Glomerular visceral epithelial cell (primary cell): ENCODE measurements around the gene KCNF1.
"Not testable (repeated sequence)": the region's sequence is repeated elsewhere in the genome, so short reads cannot be mapped to it uniquely, and the experiment has no call there.

Source experiments
- DNase-seq: peaks from one replicate; pipeline ENCODE4 v3.0.0-alpha.2; 2016; ENCODE audit errors: extremely low spot score

Gene KCNF1

DNA sequence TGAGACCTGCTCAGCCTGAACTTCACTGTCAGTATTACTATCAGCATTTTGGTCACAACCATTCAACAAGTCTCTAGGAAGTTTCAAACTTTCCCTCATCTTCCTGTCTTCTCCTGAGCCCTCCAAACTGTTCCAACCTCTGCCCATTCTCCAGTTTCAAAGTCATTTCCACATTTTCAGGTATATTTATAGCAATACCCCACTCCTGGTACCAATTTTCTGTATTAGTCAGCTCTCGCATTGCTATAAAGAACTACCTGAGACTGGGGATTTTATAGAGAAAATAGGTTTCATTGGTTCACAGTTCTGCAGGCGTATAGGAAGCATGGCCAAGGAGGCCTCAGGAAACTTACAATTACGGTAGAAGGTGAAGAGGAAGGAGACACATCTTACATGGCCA lies 27.3 kb downstream of the KCNF1 start:
- no peak for DNase-seq

GRCh38 chr2:10940596-10940995 lies 28.9 kb downstream of the KCNF1 start:
- no peak for DNase-seq

GRCh38 chr2:10941383-10941782 lies 29.6 kb downstream of the KCNF1 start:
- DNase-seq: no peak

DNA sequence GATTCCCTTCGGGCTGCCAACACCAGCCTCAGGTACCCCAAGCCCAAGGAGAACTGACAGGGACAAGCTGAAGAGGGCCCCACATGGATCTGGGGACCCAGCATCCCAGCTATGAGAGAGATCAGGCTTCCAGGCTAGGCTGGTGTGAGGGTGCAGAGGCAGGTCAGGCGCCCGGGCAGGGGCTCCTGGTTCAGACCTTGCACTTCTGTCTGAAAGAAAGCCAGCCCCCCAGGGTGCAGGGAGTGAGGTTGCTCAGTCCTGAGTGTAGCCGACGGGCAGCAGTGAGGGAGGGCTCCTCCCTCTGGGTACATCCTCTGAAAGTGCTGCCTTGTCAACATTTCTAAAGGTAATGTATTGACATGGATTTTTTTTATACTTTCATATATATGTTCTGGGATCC lies 33.1 kb downstream of the KCNF1 start:
- DNase-seq: no peak

DNA sequence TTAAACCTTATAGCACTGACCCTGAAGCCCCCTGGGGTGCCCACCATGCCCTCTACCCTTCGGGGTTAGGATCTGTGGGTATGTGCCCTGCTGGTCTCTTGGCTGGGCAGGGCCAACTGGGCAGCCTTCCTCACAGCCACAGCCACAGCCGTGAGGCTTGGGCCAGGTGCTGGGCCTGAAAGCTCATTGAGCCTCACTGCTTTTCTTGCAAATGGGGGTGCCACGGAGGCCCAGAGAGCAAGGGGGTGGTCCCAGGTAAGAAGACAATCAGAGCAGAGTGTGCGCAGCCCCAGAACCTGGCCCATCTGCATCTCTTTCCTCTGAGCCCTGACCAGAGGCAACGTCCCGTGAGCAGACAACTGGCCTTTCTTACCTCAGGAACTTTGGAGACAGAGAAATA lies 34.7 kb downstream of the KCNF1 start:
- no peak for DNase-seq

GRCh38 chr2:10947005-10947440 lies 35.3 kb downstream of the KCNF1 start:
- DNase-seq: no peak

GRCh38 chr2:10947446-10948187 lies 35.9 kb downstream of the KCNF1 start:
- DNase-seq: no peak

DNA sequence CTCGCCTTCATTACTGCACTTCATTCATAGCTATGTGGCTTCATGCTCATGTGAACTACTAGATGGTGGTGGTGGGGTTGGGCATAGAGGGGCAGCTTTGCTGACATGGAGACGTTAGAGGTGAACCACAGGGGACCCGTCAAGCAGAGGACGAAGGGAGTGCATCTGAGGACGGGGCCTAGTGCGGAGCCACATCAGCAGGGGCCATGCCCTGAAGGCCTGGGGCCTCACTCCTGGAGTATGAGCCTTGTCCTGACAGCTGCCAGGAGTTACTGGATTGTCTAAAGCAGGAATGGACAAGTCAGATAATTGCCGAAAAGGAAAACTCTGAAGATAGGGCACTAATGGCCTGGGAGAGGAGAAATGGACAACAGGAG lies 36.4 kb downstream of the KCNF1 start:
- no peak for DNase-seq

- no peak for DNase-seq
Measured at GRCh38 chr2:10948606-10949230, 37.0 kb downstream of the KCNF1 start.

- no peak for DNase-seq
Measured at GRCh38 chr2:10949835-10950234, 38.1 kb downstream of the KCNF1 start.

DNA sequence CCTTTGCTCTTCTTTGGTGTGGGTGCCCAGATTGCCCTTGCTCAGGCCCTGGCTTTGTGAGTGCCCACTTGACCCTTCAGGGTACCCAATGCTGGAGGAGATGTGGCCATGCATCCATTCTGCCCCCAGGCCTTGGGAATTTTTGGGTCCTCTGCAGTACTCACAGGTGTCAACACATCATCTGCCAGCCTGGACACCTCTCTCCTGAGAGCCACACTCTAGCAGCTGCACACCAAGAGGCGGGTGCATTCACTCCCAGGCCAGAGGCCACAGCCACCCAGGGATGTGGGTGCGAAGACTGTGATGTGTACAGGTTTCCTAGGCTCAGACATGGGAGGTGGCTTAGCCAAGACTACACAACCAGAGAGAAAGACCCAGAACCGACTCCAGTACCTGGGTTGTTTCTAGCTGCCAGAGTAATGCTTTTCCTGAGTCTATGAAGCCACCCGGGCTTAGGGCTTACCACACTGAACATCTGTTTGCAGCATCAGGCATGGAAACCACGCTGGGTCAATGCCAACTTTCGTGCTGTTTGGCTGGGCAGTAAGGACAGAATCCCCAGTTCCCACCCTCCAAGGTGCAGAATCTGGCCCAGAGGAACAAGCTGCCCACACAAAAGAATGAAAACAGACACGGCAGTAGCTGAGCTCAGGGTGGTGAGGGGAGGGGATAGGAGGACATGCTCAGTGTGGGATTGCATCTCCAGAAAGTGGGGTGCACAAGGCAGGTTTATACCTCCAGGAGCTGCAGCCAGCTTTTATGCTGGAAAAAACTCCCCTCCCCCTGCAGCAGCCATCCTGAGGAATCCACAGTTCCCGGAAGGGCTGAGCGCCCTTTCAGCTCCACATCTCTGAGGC lies 40.1 kb downstream of the KCNF1 start:
- no peak for DNase-seq

GRCh38 chr2:10954416-10954815 lies 42.7 kb downstream of the KCNF1 start:
- no peak for DNase-seq

DNA sequence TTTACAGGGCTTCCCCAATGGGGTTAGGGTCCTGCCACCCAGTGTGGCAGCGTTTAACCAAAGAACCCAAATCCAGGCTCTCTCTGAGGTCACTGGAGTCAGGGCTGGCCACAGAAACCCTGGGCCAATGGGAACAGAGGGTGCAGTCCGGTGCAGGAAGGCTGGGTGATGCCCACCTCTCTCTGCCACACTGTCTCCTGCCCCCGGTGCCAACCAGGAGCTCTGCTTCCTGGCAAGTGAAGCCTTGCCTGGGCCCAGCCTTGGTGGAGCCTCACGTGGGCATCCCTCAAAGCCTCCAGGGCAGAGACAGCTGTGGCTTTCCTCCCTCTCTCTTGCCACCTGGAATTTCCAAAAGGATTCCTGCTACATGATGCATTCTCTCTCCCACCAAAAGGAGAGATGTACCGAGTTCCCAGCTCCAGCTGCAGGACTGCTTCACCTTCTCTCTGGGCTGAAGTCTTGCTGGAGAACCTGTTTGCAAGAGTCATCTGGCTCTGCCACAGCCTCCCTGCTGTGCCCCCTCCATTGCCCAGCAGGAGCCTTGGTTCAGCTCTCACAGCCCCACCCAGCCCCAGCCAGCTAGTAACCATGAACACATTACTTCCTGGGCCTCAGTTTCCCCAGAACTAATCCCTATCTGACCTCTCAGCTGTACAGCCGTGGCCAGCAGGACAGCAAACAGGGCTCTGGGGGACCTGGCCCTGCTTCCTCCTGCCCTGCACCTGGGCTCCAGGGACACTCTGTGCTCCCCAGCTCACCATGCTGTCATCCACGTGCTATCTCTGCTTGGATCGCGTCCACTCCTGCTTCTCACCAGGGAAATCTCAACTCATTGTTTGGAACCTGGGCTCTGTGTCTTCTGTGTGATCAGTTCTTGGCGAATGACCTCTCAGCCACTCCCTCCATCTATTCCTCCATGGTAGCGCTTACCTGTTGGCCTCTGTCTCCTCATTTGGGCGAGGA lies 43.4 kb downstream of the KCNF1 start:
- no peak for DNase-seq

GRCh38 chr2:10956006-10956790 lies 44.5 kb downstream of the KCNF1 start:
- DNase-seq: no peak

DNA sequence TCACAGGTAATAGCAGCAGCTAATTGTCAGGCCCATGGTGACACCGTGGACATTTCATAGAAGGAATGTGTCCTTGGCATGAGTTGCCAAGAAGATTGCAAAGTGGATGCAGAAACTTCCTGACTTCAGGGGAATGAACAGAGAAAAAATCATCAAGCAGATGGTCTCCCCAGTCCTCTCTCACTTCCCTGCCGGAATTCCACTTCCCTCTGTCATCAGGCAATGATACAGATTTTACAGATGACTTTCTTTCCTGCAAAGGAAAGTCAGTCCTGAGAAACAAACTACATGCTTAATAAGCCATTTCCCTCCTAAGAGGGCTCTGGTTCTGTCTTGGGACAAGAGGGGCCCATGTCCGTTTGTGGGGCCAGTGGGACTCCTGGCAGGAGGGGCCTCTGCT lies 45.7 kb downstream of the KCNF1 start:
- no peak for DNase-seq

DNA sequence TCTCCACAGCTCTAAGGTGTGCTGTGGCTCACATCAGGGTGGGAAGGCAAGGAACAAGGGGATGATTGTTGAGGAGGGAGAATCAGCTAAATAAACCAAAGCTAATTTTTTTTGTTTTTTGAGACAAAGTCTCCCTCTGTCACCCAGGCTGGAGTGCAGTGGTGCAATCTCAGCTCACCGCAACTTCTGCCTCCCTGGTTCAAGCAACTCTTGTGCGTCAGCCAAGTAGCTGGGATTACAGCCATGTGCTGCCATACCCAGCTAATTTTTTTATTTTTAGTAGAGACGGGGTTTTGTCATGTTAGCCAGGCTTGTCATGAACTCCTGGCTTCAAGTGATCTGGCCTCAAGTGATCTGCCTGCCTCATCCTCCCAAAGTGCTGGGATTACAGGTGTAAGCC lies 46.7 kb downstream of the KCNF1 start:
- not testable (repeated sequence) for DNase-seq

- DNase-seq: no peak
Measured at GRCh38 chr2:10960606-10961489, 49.1 kb downstream of the KCNF1 start.

GRCh38 chr2:10961490-10961875 lies 49.7 kb downstream of the KCNF1 start:
- DNase-seq: no peak

DNA sequence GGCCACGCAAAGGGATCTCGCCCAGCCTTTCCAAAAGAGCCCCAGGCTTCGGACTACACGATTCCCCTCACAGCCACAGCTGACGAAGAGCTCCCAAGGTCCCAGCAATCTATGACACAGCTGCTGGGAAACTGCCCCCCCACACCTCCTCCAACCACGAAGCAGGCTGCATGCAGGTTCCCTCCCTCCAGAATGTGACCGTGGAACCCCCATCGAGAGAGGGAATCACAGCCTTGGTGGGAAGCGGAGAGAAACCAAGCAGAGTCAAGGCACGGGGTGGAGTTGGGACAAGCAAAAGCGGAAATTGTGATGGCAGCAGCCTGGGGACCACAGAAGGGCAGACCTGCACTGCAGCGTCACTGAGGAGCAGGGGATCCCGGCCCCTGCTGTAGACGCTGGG lies 50.3 kb downstream of the KCNF1 start:
- DNase-seq: no peak

- no peak for DNase-seq
Measured at GRCh38 chr2:10963155-10963554, 51.4 kb downstream of the KCNF1 start.
